Astrocyte (in vitro differentiated cells and primary cell): Measurements from ENCODE around the gene MGAT5. TPM values are rescaled to one million over a fixed set of nuclear protein-coding genes. Genes with fewer than 3 reads are reported as not detected.

Experiments used
- DNase-seq: peaks from one replicate; pipeline ENCODE4 v3.0.0-alpha.2; 2010; ENCODE audit warnings: low read depth
- FAIRE-seq: peaks from 2 replicates; lab custom pipeline; 2011; peaks lifted over from hg19 to GRCh38; lab: Jason Lieb, UNC
- H2AFZ ChIP-seq: 2 replicates; pipeline ENCODE4 v1.6.0; 2012; ENCODE audit warnings: low read depth, low read length, inconsistent platforms
- H3K27ac ChIP-seq: 2 replicates; pipeline ENCODE4 v1.5.1; 2011; ENCODE audit warnings: low read depth, low read length, inconsistent platforms
- H3K27me3 ChIP-seq: 2 replicates; pipeline ENCODE4 v1.6.0; 2011; ENCODE audit warnings: low read length, inconsistent platforms; ENCODE audit not compliant: insufficient read depth
- H3K36me3 ChIP-seq: 2 replicates; pipeline ENCODE4 v1.5.1; 2011; ENCODE audit warnings: low read length, inconsistent platforms; ENCODE audit not compliant: insufficient read depth
- H3K4me1 ChIP-seq: 2 replicates; pipeline ENCODE4 v1.5.1; 2011; ENCODE audit warnings: low read length, inconsistent platforms; ENCODE audit not compliant: insufficient read depth
- H3K4me2 ChIP-seq: 2 replicates; pipeline ENCODE4 v1.6.0; 2012; ENCODE audit warnings: low read length, inconsistent platforms
- H3K4me3 ChIP-seq: 2 replicates; pipeline ENCODE4 v1.5.1; 2011; ENCODE audit warnings: low read depth, mild to moderate bottlenecking, low read length, inconsistent platforms; ENCODE audit not compliant: insufficient read depth
- H3K79me2 ChIP-seq: 2 replicates; pipeline ENCODE4 v1.6.0; 2012; ENCODE audit warnings: mild to moderate bottlenecking, low read length, inconsistent platforms; ENCODE audit not compliant: insufficient read depth
- H3K9ac ChIP-seq: 2 replicates; pipeline ENCODE4 v1.6.0; 2012; ENCODE audit warnings: mild to moderate bottlenecking, low read length, inconsistent platforms
- H3K9me3 ChIP-seq: 2 replicates; pipeline ENCODE4 v1.5.1; 2012; ENCODE audit warnings: low read depth, mild to moderate bottlenecking, low read length, inconsistent platforms; ENCODE audit not compliant: insufficient read depth
- H4K20me1 ChIP-seq: 2 replicates; pipeline ENCODE4 v1.6.0; 2012; ENCODE audit warnings: low read length, inconsistent platforms; ENCODE audit not compliant: insufficient read depth
- H3K27ac Mint-ChIP-seq: one replicate; pipeline ENCODE4 v1.8.0; 2021; ENCODE audit warnings: mild to moderate bottlenecking, mixed read lengths; ENCODE audit not compliant: unreplicated experiment
- H3K27me3 Mint-ChIP-seq: one replicate; pipeline ENCODE4 v1.8.0; 2021; ENCODE audit warnings: low read depth, mixed read lengths; ENCODE audit not compliant: unreplicated experiment
- H3K36me3 Mint-ChIP-seq: one replicate; pipeline ENCODE4 v1.8.0; 2021; ENCODE audit warnings: low read depth, mixed read lengths; ENCODE audit not compliant: unreplicated experiment
- H3K4me1 Mint-ChIP-seq: one replicate; pipeline ENCODE4 v1.8.0; 2021; ENCODE audit warnings: low read depth, mixed read lengths; ENCODE audit not compliant: unreplicated experiment
- H3K4me3 Mint-ChIP-seq: one replicate; pipeline ENCODE4 v1.8.0; 2021; ENCODE audit warnings: mild to moderate bottlenecking, moderate library complexity, mixed read lengths; ENCODE audit not compliant: unreplicated experiment
- H3K9me3 Mint-ChIP-seq: one replicate; pipeline ENCODE4 v1.8.0; 2021; ENCODE audit warnings: mild to moderate bottlenecking, mixed read lengths; ENCODE audit not compliant: unreplicated experiment
- EZH2 ChIP-seq: IDR thresholded peaks from 2 replicates; pipeline ENCODE4 v1.6.1; 2012; ENCODE audit warnings: mild to moderate bottlenecking, low read length, inconsistent platforms; ENCODE audit not compliant: insufficient read depth
- total RNA-seq: library from RNA; stranded (reverse); gene quantifications from 2 replicates; pipeline ENCODE4 v1.2.1, GENCODE V29; 2021
- TF ChIP-seq, protein P1 (sequence below): IDR thresholded peaks from 2 replicates; pipeline ENCODE4 v1.5.1; 2011; ENCODE audit warnings: low read depth, mild to moderate bottlenecking, inconsistent platforms, low read length, moderate library complexity; ENCODE audit not compliant: insufficient read depth

MGAT5 gene
- total RNA-seq, 1 donor from 2014 or later = 80.2 TPM

DNA sequence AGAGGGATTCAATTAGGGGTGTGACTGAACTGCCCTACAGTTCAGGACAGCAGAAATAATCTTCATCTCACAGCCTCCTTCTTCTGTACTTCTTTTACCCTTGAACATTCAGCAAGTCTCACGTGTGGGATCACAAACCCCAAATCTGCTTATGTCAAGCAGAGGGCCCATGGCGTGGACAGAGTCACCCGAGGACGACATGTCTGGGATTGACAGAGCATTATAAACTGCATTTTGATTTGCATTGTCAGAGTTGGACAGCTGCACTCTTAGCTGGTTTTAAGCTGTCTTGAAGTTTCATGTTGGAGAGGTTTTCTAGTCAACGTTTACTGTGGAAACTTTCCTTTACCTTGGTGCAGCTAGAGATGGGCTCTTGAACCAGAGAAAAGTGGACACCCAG, 26.4 kb downstream of the MGAT5 start:
- Mint-ChIP-seq H3K36me3 (peaks cover 6% of the 10 kb centered on the region), H3K4me1 (peaks cover 31% of the 10 kb centered on the region), H3K9me3 (no peaks in the 10 kb centered on the region), H3K27me3 (no peaks in the 10 kb centered on the region), H3K27ac (no peak overlapping the region), H3K4me3 (no peak overlapping the region)
- Histone ChIP-seq H3K27ac (no peak overlapping the region), H3K4me3 (no peak overlapping the region), H4K20me1 (no peaks in the 10 kb centered on the region), H3K9ac (no peak overlapping the region), H2AFZ (no peak overlapping the region), H3K4me2 (no peak overlapping the region), H3K36me3 (no peaks in the 10 kb centered on the region), H3K79me2 (peaks cover 2% of the 10 kb centered on the region), H3K9me3 (no peaks in the 10 kb centered on the region), H3K4me1 (no peaks in the 10 kb centered on the region), H3K27me3 (no peaks in the 10 kb centered on the region)
- TF ChIP-seq, protein P1, sequence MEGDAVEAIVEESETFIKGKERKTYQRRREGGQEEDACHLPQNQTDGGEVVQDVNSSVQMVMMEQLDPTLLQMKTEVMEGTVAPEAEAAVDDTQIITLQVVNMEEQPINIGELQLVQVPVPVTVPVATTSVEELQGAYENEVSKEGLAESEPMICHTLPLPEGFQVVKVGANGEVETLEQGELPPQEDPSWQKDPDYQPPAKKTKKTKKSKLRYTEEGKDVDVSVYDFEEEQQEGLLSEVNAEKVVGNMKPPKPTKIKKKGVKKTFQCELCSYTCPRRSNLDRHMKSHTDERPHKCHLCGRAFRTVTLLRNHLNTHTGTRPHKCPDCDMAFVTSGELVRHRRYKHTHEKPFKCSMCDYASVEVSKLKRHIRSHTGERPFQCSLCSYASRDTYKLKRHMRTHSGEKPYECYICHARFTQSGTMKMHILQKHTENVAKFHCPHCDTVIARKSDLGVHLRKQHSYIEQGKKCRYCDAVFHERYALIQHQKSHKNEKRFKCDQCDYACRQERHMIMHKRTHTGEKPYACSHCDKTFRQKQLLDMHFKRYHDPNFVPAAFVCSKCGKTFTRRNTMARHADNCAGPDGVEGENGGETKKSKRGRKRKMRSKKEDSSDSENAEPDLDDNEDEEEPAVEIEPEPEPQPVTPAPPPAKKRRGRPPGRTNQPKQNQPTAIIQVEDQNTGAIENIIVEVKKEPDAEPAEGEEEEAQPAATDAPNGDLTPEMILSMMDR = no peak
- TF ChIP-seq EZH2 = no peak
- DNase-seq = no peak
- FAIRE-seq = no peak

DNA sequence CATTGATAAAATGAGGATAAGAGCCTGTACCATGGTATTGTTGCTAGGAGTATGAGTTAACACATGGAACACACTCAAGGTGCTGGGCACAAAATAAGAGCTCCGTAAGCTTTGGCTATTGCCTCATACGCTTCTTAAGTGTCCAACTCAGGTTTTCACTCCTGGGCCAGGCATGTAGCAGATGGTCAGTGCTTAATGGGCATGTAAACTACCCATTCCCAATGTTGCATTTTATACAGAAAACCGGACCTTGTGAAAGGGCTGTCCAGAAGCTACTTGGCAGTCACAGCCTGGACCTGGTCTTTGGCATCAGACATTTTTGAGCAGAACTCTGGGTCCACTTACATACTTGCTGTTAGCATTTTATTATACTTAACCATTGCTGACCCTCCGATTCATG, 26.9 kb downstream of the MGAT5 start:
- H3K27ac Mint-ChIP-seq = no peak overlapping the region
- peaks cover 2% of the 10 kb centered on the region for H3K79me2 ChIP-seq
- peaks cover 6% of the 10 kb centered on the region for H3K36me3 Mint-ChIP-seq
- H3K4me1 ChIP-seq = no peaks in the 10 kb centered on the region
- no peaks in the 10 kb centered on the region for H3K36me3 ChIP-seq
- no peak for TF ChIP-seq EZH2
- TF ChIP-seq, protein P1 = no peak
- no peaks in the 10 kb centered on the region for H3K9me3 ChIP-seq
- no peaks in the 10 kb centered on the region for H3K27me3 Mint-ChIP-seq
- H3K4me1 Mint-ChIP-seq = peaks cover 31% of the 10 kb centered on the region
- no peak overlapping the region for H3K27ac ChIP-seq
- no peaks in the 10 kb centered on the region for H3K9me3 Mint-ChIP-seq
- no peak overlapping the region for H3K9ac ChIP-seq
- no peak overlapping the region for H3K4me3 Mint-ChIP-seq
- DNase-seq (no peak), FAIRE-seq (no peak)
- H4K20me1 ChIP-seq = no peaks in the 10 kb centered on the region
- H3K4me2 ChIP-seq = no peak overlapping the region
- no peaks in the 10 kb centered on the region for H3K27me3 ChIP-seq
- H3K4me3 ChIP-seq = no peak overlapping the region
- H2AFZ ChIP-seq = no peak overlapping the region

DNA sequence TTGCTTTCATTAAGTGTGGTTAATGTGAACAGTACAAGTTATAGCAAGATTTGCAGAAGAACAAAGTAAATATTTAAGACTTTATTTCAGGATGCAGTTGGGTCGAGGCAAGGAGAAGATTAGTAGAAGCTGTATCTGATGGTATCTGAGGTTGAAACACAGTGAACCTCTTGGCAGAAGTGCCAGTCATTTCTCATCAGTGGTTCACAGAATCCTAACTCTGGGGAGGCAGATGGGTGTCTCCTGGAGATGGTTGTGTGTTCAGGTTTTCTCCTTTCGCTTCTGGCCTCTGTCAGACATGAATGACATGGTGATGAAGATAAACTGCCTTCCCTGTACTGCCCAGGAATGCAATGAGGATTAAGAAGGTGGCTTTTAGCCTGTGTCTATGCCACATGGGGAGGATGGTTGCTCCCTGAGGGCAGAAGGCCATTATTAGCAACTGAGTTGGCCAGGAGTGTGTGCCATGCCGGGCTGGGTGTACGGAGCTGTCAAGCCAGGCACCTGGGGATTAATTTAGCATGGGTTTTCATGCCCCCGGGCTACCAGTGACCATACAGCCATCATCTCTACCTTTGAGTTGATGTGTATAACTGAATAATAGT, 28.0 kb downstream of the MGAT5 start:
- no peaks in the 10 kb centered on the region for H3K27me3 ChIP-seq
- no peaks in the 10 kb centered on the region for H4K20me1 ChIP-seq
- Mint-ChIP-seq H3K4me1 (peaks cover 26% of the 10 kb centered on the region), H3K9me3 (no peaks in the 10 kb centered on the region), H3K27me3 (no peaks in the 10 kb centered on the region), H3K27ac (no peak overlapping the region), H3K4me3 (no peak overlapping the region), H3K36me3 (peaks cover 6% of the 10 kb centered on the region)
- no peak for DNase-seq
- no peak overlapping the region for H3K4me3 ChIP-seq
- H3K9ac ChIP-seq = no peak overlapping the region
- no peak overlapping the region for H2AFZ ChIP-seq
- FAIRE-seq = no peak
- H3K9me3 ChIP-seq = no peaks in the 10 kb centered on the region
- no peaks in the 10 kb centered on the region for H3K4me1 ChIP-seq
- H3K27ac ChIP-seq = no peak overlapping the region
- H3K36me3 ChIP-seq = no peaks in the 10 kb centered on the region
- H3K4me2 ChIP-seq = no peak overlapping the region
- TF ChIP-seq, protein P1 = no peak
- no peak for TF ChIP-seq EZH2
- peaks cover 2% of the 10 kb centered on the region for H3K79me2 ChIP-seq
